NCI-H2196 (cell line): ENCODE data around the gene KLF7.

Experiments used
- DNase-seq: peaks from one replicate; lab custom pipeline; 2025; ENCODE audit not compliant: unreplicated experiment; lab: John Stamatoyannopoulos, UW

KLF7 gene

GRCh38 chr2:207097278-207097677, 68.5 kb downstream of the KLF7 start:
- DNase-seq: no peak

- no peak for DNase-seq
Observed at GRCh38 chr2:207095963-207096362, 69.8 kb downstream of the KLF7 start.

DNA sequence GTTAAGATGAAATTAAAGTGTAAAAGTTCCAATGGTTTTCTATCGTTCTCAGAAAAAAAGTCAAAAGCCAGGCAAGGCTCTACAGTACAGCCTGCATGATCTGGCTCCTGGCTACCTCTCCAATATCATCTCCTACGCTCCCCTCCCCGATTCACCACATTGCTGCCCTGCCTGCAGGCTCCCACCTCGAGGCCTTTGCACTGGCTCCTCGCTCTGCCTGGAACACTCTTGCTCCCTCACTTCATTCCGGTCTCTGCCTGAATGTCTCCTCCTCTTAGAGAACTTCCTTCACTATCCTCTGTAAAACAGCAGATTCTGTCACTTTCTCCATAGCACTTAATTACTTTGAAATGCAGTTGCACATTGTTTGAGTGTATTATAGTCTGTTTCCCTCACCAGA, 72.5 kb downstream of the KLF7 start:
- DNase-seq: no peak

DNA sequence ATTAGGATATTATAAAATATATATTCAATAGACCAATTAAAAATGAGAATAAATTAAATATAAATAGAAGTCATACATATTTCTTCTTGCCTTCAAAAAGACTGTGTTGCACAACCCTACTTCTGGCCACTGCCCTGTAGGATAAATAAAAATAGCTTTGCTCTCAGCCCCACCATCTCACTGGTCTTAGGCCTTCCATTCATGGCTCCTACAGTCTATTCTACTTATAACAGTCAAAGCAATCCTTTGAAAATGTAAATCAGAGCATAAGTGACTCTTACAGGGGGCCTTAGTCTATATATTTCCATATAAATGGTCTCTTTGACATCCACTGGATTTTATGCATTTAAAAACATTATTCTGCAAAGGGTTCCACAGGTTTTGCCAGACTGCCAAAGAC, 72.9 kb downstream of the KLF7 start:
- DNase-seq: no peak

GRCh38 chr2:207091928-207092327, 73.8 kb downstream of the KLF7 start:
- DNase-seq: no peak

DNA sequence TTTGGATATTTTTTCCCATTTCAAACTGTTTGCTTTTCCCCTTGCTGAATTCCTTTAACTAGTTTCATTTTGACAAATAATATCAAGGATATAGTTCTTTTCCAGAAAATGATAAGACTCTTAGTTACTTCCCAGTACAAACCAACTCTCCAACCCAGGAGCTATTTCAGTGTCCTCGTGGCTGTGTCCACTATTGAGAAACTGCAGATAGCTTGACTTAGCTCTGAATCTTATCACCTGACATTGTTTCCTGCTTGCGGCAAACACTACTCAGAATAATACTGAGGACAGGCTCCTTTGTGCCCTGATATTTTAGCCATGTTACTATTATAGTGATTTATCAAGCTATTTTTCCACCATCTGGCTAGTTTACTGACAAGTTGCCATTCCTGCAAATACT, 74.6 kb downstream of the KLF7 start:
- DNase-seq: no peak

DNA sequence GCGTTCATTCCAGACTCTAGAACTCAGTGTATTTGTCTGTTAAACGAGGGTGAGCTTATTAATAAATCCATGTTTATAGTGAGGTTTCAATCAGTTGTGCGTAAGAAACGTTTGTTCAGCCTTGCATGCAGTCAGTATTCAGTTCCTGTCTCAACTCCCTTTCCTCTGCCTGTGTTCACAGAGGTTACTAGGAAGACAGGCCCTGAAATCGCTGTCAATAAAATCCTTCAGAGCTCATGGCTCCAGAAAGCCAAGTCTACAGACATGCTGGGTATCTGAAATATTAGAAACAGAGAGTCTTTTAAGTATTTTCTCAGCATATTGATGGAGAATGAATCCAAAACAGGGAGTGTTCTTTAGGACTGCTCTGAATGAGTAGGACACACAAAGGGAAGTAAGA, 75.4 kb downstream of the KLF7 start:
- no peak for DNase-seq

DNA sequence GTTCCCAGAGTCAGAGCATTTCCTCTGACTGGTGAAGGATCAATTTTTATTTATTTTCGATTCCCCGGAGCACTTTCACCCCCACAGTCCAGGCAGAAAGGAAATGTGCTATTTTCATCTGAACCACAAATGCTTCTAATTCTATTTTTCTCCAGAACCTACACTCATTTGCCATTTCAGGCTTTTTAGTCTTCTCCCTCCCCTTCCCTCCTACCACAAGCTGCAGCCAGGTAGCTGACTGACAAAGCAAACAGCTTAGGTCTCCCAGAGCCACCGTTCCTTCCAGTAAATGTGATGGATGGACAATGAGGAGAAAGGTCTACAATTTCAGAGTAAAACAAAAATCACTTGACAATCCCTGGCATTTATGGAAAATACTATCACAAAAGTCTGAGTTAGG, 76.9 kb downstream of the KLF7 start:
- DNase-seq: no peak

DNA sequence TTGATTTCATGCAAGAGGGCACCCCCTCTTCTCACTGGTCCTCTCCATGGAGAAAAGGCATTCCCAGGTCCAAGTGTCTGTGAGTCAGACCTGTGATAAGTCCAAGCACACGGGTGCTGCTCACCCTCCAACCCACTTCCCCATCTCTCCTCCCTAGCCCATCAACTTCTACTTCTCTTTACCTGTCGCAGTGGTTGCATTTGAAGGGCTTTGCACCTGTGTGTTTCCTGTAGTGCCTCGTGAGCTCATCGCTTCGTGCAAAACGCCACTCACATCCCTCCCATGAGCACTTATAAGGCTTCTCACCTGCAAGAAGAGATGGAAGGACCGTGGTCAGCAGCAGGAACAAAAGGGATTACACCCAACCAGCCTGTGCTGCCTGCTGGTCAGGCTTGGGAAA, 77.5 kb downstream of the KLF7 start:
- peak; percentile 5 for DNase-seq

- DNase-seq: no peak
Observed at GRCh38 chr2:207087046-207087902, 78.5 kb downstream of the KLF7 start.

DNA sequence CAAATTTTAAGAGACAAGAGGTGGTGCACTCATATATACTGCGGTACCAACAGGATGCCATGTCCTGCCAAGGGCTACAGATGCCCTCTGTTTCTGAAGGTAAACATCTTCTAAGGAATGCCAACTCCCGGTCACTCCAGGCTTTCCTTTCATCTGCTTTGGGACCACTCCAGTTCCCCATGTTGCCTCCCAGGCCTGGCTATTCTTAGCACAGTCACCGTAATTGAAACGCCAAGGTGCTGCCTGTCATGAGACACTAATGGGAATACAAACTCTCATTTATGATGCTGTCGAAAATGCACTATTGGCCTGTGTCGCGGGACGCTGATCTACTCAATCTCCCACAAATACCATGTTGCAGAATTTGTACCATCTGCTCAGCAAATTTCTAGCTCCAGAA, 79.6 kb downstream of the KLF7 start:
- no peak for DNase-seq

DNA sequence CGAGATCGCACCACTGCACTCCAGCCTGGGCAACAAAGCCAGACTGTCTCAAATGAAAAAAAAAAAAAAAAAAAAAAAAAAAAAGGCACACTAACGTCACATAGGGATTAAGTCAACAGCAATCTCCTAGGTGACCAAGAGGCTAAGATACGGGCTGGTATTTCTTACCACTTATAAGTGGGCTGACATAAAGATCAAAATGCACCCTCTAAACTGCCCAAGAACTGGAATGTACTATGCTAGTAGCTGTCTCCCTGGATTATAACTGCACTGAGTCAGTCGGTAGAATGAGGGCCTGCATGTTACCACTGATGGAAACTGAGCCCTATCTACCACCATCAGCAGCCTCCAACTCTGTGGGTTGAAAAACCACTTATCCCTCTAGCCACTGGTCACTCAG, 80.6 kb downstream of the KLF7 start:
- DNase-seq: no peak

DNA sequence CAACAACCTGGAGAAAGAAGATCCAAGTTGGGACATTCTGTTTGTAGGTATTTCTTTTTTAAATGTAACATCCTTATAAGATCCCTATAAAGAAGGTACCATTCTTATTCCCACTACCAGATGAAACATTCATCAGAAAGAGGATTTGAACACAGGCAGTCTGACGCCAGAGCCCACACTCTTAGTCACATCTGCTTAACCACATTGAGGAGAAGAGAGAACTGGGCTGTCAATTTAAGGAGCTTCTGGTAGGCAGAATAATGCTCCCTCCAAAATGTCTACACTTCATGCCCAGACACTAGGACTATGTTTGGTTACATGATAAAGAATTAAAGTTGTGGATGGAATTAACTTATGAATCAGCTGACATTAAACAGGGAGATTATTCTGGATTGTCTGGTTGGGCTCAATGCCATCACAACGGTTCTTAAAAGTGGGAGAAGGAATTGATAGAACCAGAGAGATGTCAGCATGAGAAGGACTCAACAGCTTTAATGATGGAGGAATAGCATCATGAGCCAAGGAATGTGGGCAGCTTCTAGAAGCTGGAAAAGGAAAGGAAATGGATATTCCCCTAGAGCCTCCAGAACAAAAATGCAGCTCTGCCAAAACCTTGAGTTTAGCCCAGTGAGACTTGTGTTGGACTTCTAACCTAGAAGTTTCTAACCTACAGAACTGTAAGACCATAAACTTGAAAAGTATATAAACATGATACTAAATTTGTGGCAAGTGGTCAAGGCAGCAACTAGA, 82.2 kb downstream of the KLF7 start:
- DNase-seq: no peak

DNA sequence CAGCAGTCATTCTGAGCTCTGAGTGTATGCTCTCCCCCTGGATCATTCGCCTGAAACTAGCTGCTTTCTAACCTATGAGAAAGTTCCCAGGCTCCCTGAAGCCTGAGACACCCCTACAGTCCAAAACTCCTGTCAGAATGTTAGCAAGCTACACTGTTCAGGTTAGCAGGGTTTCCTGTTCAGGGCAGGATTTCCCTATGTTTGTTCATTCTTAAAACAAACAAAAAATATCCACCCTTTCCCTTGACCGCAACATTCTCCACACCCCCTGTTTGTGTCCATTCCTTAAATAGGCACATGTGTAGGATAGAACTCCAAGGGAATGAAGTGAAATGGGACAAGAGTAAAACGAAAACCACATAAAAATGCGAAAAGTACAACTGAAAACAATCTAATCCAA, 83.1 kb downstream of the KLF7 start:
- no peak for DNase-seq

DNA sequence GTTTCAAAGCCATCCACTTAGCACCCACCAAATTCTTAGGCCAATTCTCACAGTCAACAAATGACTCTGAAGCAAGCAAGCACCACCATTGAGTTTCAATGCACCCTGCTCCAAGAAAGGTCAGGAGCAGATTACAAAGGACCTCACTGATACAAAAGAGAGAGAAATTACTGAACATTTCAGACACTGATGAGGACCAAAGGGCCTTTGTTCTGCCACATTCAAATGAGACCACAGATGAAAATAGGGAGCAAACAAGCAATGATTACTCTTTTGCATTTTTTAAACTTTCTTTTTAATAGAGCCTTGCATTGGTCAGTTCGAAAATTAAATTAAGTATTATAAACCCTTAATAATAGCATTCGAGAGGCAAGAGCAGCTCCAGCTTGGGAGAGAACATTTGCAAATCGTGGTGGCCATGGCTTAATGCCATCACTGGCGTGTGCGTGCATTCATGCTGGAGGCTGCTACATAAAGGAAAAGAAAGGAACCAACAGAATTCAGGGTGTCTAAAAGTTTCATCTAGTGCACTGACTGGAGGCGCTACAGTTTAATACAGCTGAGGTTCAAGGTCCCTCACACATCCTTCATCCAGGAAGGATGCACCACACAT, 87.5 kb downstream of the KLF7 start:
- DNase-seq: no peak

DNA sequence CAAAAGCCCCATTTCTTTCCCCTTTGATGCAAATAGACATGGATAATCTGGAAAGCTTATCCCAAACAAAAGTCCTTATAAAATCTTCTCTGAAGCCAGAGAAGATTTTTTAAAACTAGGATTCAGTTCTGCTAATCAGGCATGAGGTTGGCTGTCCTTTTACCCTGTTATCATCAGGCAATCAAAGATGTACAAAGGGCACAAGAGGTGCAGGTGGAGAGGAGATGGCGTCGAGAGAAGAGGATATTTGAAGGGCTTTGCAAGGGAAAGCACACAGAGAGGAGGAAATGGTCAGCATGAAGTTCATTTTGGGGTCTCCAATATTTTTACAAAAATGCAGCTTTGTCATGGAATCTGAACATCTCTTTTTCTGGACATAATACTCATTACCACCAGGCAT, 88.5 kb downstream of the KLF7 start:
- DNase-seq: no peak

GRCh38 chr2:207075456-207075855, 90.3 kb downstream of the KLF7 start:
- DNase-seq: no peak

DNA sequence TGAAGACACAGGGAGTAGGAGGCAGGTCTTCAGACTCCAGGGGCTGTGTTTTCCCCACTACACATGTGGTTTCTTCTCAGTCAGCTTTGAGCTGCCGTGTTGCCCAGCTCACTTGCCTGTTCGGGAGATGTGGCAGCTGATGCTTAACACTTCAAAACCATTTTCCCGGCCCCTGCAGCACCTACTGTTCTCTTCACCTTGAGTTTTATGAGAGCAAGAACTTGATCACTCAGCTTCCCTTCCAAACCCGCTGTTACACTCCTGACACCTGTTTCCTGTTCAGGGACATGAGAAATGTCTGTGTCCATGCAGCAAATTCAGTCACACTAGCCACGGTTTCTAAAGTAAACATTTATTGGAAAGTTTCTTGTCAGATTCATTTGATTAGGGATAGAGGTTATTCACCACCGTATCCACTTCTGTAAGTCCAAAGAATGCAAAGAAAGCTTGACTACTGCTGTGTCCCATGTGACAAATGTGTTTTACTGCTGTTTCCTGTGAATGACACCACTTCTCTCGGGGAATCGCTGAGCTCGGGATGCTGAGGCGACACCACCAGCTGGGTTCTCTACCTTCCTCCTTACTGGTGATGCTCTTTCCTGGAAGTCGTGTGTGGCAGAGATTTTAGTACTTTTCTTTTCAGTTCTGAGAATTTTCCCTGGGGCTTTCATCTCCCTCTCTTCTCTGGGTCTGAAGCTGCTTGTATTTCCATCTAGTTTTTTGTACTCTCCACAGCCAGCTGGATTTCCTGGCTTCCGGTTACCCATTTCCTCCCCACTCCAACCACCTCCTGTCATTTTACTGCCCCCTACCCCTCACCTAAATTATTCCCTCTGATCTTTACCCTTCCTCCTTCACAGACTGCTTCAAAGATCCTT, 91.7 kb downstream of the KLF7 start:
- no peak for DNase-seq

- DNase-seq: no peak
Observed at GRCh38 chr2:207073412-207073800, 92.3 kb downstream of the KLF7 start.

- no peak for DNase-seq
Observed at GRCh38 chr2:207072571-207072970, 93.2 kb downstream of the KLF7 start.

DNA sequence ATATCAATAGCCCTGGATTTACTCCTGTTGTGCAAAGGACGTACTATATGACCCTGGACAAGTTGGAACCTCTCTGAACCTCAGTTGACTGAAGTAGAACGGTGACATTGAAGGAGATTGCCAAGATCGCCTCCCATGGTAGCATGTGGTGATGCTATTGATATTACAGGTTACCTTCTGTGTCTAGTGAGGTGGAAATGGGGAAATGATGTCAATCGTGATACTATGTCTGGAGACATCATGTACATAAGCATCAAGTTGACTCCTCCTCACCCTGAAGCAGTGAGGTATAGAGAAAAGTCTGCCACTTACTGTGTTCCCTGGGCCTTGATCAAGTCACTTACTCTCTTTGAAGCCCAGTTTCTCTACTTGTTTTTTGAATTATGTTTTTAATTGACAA, 93.9 kb downstream of the KLF7 start:
- no peak for DNase-seq
